ENCODE measurements around the gene WNT11.

The WNT11 gene

GRCh38 chr11:76179147-76179546, 27.2 kb downstream of the WNT11 start:
- DNase-seq (ENCODE audit: low read depth): no peak
- H3K4me3 ChIP-seq (ENCODE audit: low read depth, low read length): no peak overlapping the region
- TF ChIP-seq MYC (IDR thresholded peaks at IDR 0.05; ENCODE audit: low read depth, low read length) (no peak), MAX (IDR thresholded peaks at IDR 0.05; ENCODE audit: low read depth, low read length) (no peak), POLR2A (IDR thresholded peaks at IDR 0.05; ENCODE audit: extremely low read depth, insufficient read length) (no peak), CTCF (IDR thresholded peaks at IDR 0.05; ENCODE audit: low read depth, low read length) (no peak)

- no peak for TF ChIP-seq MYC (IDR thresholded peaks at IDR 0.05; ENCODE audit: low read depth, low read length)
- no peak for TF ChIP-seq CTCF (IDR thresholded peaks at IDR 0.05; ENCODE audit: low read depth, low read length)
- TF ChIP-seq POLR2A (IDR thresholded peaks at IDR 0.05; ENCODE audit: extremely low read depth, insufficient read length): no peak
- no peak for TF ChIP-seq MAX (IDR thresholded peaks at IDR 0.05; ENCODE audit: low read depth, low read length)
- DNase-seq (ENCODE audit: low read depth): no peak
Measured at GRCh38 chr11:76177250-76177686, 29.0 kb downstream of the WNT11 start.

GRCh38 chr11:76176463-76176862, 29.8 kb downstream of the WNT11 start:
- DNase-seq (ENCODE audit: low read depth): no peak
- no peak overlapping the region for H3K4me3 ChIP-seq (ENCODE audit: low read depth, low read length)
- TF ChIP-seq CTCF (IDR thresholded peaks at IDR 0.05; ENCODE audit: low read depth, low read length) (no peak), POLR2A (IDR thresholded peaks at IDR 0.05; ENCODE audit: extremely low read depth, insufficient read length) (no peak), MAX (IDR thresholded peaks at IDR 0.05; ENCODE audit: low read depth, low read length) (no peak), MYC (IDR thresholded peaks at IDR 0.05; ENCODE audit: low read depth, low read length) (no peak)

More at GRCh38 chr11:76177250-76177686, 29.0 kb downstream of the WNT11 start:
- no peak overlapping the region for H3K4me3 ChIP-seq (ENCODE audit: low read depth, low read length)

- TF ChIP-seq MYC (IDR thresholded peaks at IDR 0.05; ENCODE audit: low read depth, low read length): no peak
- DNase-seq (ENCODE audit: low read depth): no peak
- no peak overlapping the region for H3K4me3 ChIP-seq (ENCODE audit: low read depth, low read length)
Measured at GRCh38 chr11:76175783-76176182, 30.5 kb downstream of the WNT11 start.

- DNase-seq (ENCODE audit: low read depth): no peak
- TF ChIP-seq POLR2A (IDR thresholded peaks at IDR 0.05; ENCODE audit: extremely low read depth, insufficient read length): no peak
- no peak for TF ChIP-seq MYC (IDR thresholded peaks at IDR 0.05; ENCODE audit: low read depth, low read length)
- no peak for TF ChIP-seq MAX (IDR thresholded peaks at IDR 0.05; ENCODE audit: low read depth, low read length)
- no peak for TF ChIP-seq CTCF (IDR thresholded peaks at IDR 0.05; ENCODE audit: low read depth, low read length)
- no peak overlapping the region for H3K4me3 ChIP-seq (ENCODE audit: low read depth, low read length)
Measured at GRCh38 chr11:76174330-76174729, 32.0 kb downstream of the WNT11 start.

- no peak overlapping the region for H3K4me3 ChIP-seq (ENCODE audit: low read depth, low read length)
- DNase-seq (ENCODE audit: low read depth): no peak
- no peak for TF ChIP-seq POLR2A (IDR thresholded peaks at IDR 0.05; ENCODE audit: extremely low read depth, insufficient read length)
- TF ChIP-seq CTCF (IDR thresholded peaks at IDR 0.05; ENCODE audit: low read depth, low read length): no peak
- TF ChIP-seq MYC (IDR thresholded peaks at IDR 0.05; ENCODE audit: low read depth, low read length): no peak
- TF ChIP-seq MAX (IDR thresholded peaks at IDR 0.05; ENCODE audit: low read depth, low read length): no peak
Measured at GRCh38 chr11:76173663-76174062, 32.6 kb downstream of the WNT11 start.
